Uterus (tissue), 2 donors: ENCODE results near the gene ZSCAN5C.

Experiments
- CTCF ChIP-seq, 4 experiments: fragments of 200-600 bp in 2 of 4; fragments of 450-650 bp in 2 of 4; sonication (generic) in 2 of 4; IDR thresholded peaks; one replicate each; pipeline ENCODE4 v1.5.1; 2016 to 2019; ENCODE audit warnings: antibody characterized with exemption in 4 of 4, mild to moderate bottlenecking in 2 of 4, moderate library complexity in 1 of 4
- POLR2A ChIP-seq, 2 donors: fragments of 450-650 bp; IDR thresholded peaks; one replicate each; pipeline ENCODE4 v1.6.1; 2016; ENCODE audit warnings: antibody characterized with exemption in 2 of 2, mild to moderate bottlenecking in 1 of 2, moderate library complexity in 1 of 2

DNA sequence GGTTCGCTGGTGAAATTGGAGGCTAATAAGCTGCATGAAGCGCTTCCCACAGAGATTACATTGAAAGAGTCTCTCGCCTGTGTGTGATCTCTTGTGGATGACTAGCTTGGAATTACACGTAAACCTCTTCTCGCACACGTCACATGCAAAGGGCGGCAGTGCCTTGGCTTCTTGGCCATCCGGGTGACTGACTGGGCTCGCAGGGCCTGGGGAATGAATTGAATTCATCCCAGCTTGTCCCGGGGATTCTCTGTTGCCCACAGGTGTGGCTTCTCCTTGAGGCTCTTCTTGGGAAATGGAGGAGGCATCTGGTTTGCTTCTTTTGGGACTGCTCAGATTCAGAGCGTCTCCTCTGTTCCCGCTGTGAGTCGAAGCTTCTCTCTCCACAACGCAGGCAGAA, 19.8 kb downstream of the ZSCAN5C start:
- TF ChIP-seq POLR2A (IDR thresholded peaks at IDR 0.05) (no peak), CTCF (IDR thresholded peaks at IDR 0.05) (no peak)
